ENCODE measurements around the gene OTX2. TPM values are rescaled to one million over a fixed set of nuclear protein-coding genes. Genes with fewer than 3 reads are reported as not detected.

OTX2 gene
- total and polyA plus RNA-seq, 2 of the 13 experiments (the other 11 are each of a cell fraction or from before 2014, with no cell fraction given): not detected

GRCh38 chr14:56809270-56810146, 771 bp downstream of the OTX2 start (continued):
- no peak for TF ChIP-seq ETS1 (CRISPR knock-in tag; IDR thresholded peaks at IDR 0.05)
- no peak for TF ChIP-seq ZNF572 (CRISPR knock-in tag; IDR thresholded peaks at IDR 0.05)

- H3K36me3 ChIP-seq (replicated peaks in 1 of 2; ENCODE audit: control insufficient read depth in 1 of 2, insufficient read depth in 2 of 2, low read length in 2 of 2): no peaks in the 10 kb centered on the region
- H3K79me2 ChIP-seq (ENCODE audit: insufficient read depth, low read length): no peaks in the 10 kb centered on the region
- H3K27me3 ChIP-seq (ENCODE audit: control insufficient read depth in 1 of 2, insufficient read depth in 2 of 2, low read length in 2 of 2): peaks cover 11 to 63% of the 10 kb centered on the region in 2 experiments
- intact Hi-C loops (cut with micrococcal nuclease; ENCODE audit: unreplicated experiment) (no loop called here), in situ Hi-C loops (cut with HindIII; ENCODE audit: extremely low pct_ligation_motif_present, low pct_unique_long_range_greater_than_20kb) (no loop called here)
- H3K27ac ChIP-seq (ENCODE audit: extremely low read length, insufficient read depth, low read length): no peak overlapping the region
- CTCF ChIA-PET (ENCODE audit: low intra/inter-chr PET ratio, low total read pairs): no interaction called here
- no peak overlapping the region for H3K4me3 ChIP-seq (replicated peaks in 1 of 3; ENCODE audit: insufficient read depth in 1 of 3, low read depth in 2 of 3, low read length in 3 of 3)
- no peaks in the 10 kb centered on the region for H3K4me1 ChIP-seq (ENCODE audit: insufficient read depth, low read length)
- H2AFZ ChIP-seq (ENCODE audit: low read length): no peak overlapping the region
- no peak for FAIRE-seq
- no peak for DNase-seq (ENCODE audit: low spot score)
- BruUV-seq (replicated peaks): no TSS peak
- H3K9ac ChIP-seq (ENCODE audit: insufficient read depth, low read depth, low read length): no peak overlapping the region
- ATAC-seq: no peak
- no peaks in the 10 kb centered on the region for H3K9me3 ChIP-seq (ENCODE audit: low read length)
- POLR2A ChIA-PET: no interaction called here
- H3K4me2 ChIP-seq (ENCODE audit: low read depth, low read length): no peak overlapping the region
- WGBS (ENCODE audit: low lambda C conversion rate): 72% methylated on average over 35 of the region's 71 CpGs
- 0 out of 2 replicates have a peak, but pooled peaks cover 4% of the 10 kb centered on the region for H4K20me1 ChIP-seq (ENCODE audit: insufficient read depth, low read length)
- no peak for TF ChIP-seq GTF2F1 (IDR thresholded peaks at IDR 0.05; ENCODE audit: low read length)
- TF ChIP-seq ZNF792 (CRISPR knock-in tag; IDR thresholded peaks at IDR 0.05): no peak
- no peak for TF ChIP-seq ZBTB21 (CRISPR knock-in tag; IDR thresholded peaks at IDR 0.05)
- TF ChIP-seq ZNF3 (CRISPR knock-in tag; IDR thresholded peaks at IDR 0.05): no peak
- TF ChIP-seq SMC3 (IDR thresholded peaks at IDR 0.05; ENCODE audit: low read length): no peak
- TF ChIP-seq TEAD3 (CRISPR knock-in tag; optimal IDR thresholded peaks at IDR 0.05; ENCODE audit: borderline replicate concordance): no peak
- TF ChIP-seq ZNF609 (CRISPR knock-in tag; IDR thresholded peaks at IDR 0.05; ENCODE audit: borderline replicate concordance): no peak
- no peak for TF ChIP-seq DNMT1 (CRISPR knock-in tag; IDR thresholded peaks at IDR 0.05)
- no peak for TF ChIP-seq PHB2 (IDR thresholded peaks at IDR 0.05; ENCODE audit: partially characterized antibody)
- TF ChIP-seq PLSCR1 (CRISPR knock-in tag; IDR thresholded peaks at IDR 0.05; ENCODE audit: borderline replicate concordance): no peak
- no peak for TF ChIP-seq ZMYM3 (CRISPR knock-in tag; IDR thresholded peaks at IDR 0.05)
- TF ChIP-seq TFDP1 (CRISPR knock-in tag; IDR thresholded peaks at IDR 0.05; ENCODE audit: borderline replicate concordance): no peak
Measured at GRCh38 chr14:56808383-56809269, 1.7 kb downstream of the OTX2 start.

Measured in HepG2 (cell line).